ENCODE data around the gene NDUFAF8. TPM values are rescaled to one million over a fixed set of nuclear protein-coding genes. Genes with fewer than 3 reads are reported as not detected.

Gene NDUFAF8
- total RNA-seq, 4 donors from 2014 or later, result 17.8 to 39.4 (median 25.9) TPM

- H3K27ac ChIP-seq, result no peak overlapping the region
- no peak for TF ChIP-seq POLR2A (IDR thresholded peaks at IDR 0.05)
- TF ChIP-seq POLR2AphosphoS5 (IDR thresholded peaks at IDR 0.05), result no peak
- no peak for TF ChIP-seq CTCF (IDR thresholded peaks at IDR 0.05)
- no peak for TF ChIP-seq EP300 (IDR thresholded peaks at IDR 0.05)
- no peaks in the 10 kb centered on the region for H3K9me3 ChIP-seq
- WGBS, result 82% methylated on average over 5 of the region's 18 CpGs
- DNase-seq (ENCODE audit: low spot score in 2 of 2), result no peak
- no peak overlapping the region for H3K4me3 ChIP-seq
- H3K27me3 ChIP-seq, result no peaks in the 10 kb centered on the region
- no peaks in the 10 kb centered on the region for H3K4me1 ChIP-seq
- peaks cover 23% of the 10 kb centered on the region for H3K36me3 ChIP-seq
Observed at GRCh38 chr17:81199482-81199830, 39.7 kb upstream of the NDUFAF8 start.

- no peaks in the 10 kb centered on the region for H3K4me1 ChIP-seq
- no peak for DNase-seq (ENCODE audit: low spot score in 2 of 2)
- WGBS, result 92% methylated on average over 9 of the region's 18 CpGs
- H3K27ac ChIP-seq, result no peak overlapping the region
- no peak overlapping the region for H3K4me3 ChIP-seq
- no peaks in the 10 kb centered on the region for H3K27me3 ChIP-seq
- no peaks in the 10 kb centered on the region for H3K9me3 ChIP-seq
- TF ChIP-seq POLR2AphosphoS5 (IDR thresholded peaks at IDR 0.05) (no peak), CTCF (IDR thresholded peaks at IDR 0.05) (no peak), POLR2A (IDR thresholded peaks at IDR 0.05) (no peak), EP300 (IDR thresholded peaks at IDR 0.05) (no peak)
- H3K36me3 ChIP-seq, result peaks cover 23% of the 10 kb centered on the region
Observed at GRCh38 chr17:81200201-81200600, 38.9 kb upstream of the NDUFAF8 start.

GRCh38 chr17:81200695-81201580 lies 38.2 kb upstream of the NDUFAF8 start:
- H3K36me3 ChIP-seq, result peaks cover 23% of the 10 kb centered on the region
- WGBS, result 82% methylated on average over 26 of the region's 27 CpGs
- TF ChIP-seq CTCF (IDR thresholded peaks at IDR 0.05) (peak; percentile 39 to 71), POLR2AphosphoS5 (IDR thresholded peaks at IDR 0.05) (no peak)
- no peaks in the 10 kb centered on the region for H3K27me3 ChIP-seq
- no peak overlapping the region for H3K27ac ChIP-seq
- H3K4me1 ChIP-seq, result no peaks in the 10 kb centered on the region
- DNase-seq (ENCODE audit: low spot score in 2 of 2), result no peak
- H3K9me3 ChIP-seq, result no peaks in the 10 kb centered on the region
- no peak overlapping the region for H3K4me3 ChIP-seq

GRCh38 chr17:81202318-81202717 lies 36.8 kb upstream of the NDUFAF8 start:
- H3K36me3 ChIP-seq, result peaks cover 26% of the 10 kb centered on the region
- no peaks in the 10 kb centered on the region for H3K9me3 ChIP-seq
- no peak for TF ChIP-seq EP300 (IDR thresholded peaks at IDR 0.05)
- no peak for TF ChIP-seq CTCF (IDR thresholded peaks at IDR 0.05)
- TF ChIP-seq POLR2A (IDR thresholded peaks at IDR 0.05), result no peak
- TF ChIP-seq POLR2AphosphoS5 (IDR thresholded peaks at IDR 0.05), result no peak
- 98% methylated on average over 5 of the region's 10 CpGs for WGBS
- no peak overlapping the region for H3K4me3 ChIP-seq
- H3K4me1 ChIP-seq, result no peaks in the 10 kb centered on the region
- no peaks in the 10 kb centered on the region for H3K27me3 ChIP-seq
- DNase-seq (ENCODE audit: low spot score in 2 of 2), result no peak
- H3K27ac ChIP-seq, result no peak overlapping the region

GRCh38 chr17:81203136-81203535 lies 36.0 kb upstream of the NDUFAF8 start:
- H3K4me3 ChIP-seq, result no peak overlapping the region
- no peaks in the 10 kb centered on the region for H3K4me1 ChIP-seq
- no peak for TF ChIP-seq POLR2AphosphoS5 (IDR thresholded peaks at IDR 0.05)
- DNase-seq (ENCODE audit: low spot score in 2 of 2), result no peak
- no peaks in the 10 kb centered on the region for H3K9me3 ChIP-seq
- no peaks in the 10 kb centered on the region for H3K27me3 ChIP-seq
- H3K36me3 ChIP-seq, result peaks cover 21% of the 10 kb centered on the region
- 90% methylated on average over 9 of the region's 20 CpGs for WGBS
- H3K27ac ChIP-seq, result no peak overlapping the region
